ENCODE measurements around the gene ABL1.

The ABL1 gene

DNA sequence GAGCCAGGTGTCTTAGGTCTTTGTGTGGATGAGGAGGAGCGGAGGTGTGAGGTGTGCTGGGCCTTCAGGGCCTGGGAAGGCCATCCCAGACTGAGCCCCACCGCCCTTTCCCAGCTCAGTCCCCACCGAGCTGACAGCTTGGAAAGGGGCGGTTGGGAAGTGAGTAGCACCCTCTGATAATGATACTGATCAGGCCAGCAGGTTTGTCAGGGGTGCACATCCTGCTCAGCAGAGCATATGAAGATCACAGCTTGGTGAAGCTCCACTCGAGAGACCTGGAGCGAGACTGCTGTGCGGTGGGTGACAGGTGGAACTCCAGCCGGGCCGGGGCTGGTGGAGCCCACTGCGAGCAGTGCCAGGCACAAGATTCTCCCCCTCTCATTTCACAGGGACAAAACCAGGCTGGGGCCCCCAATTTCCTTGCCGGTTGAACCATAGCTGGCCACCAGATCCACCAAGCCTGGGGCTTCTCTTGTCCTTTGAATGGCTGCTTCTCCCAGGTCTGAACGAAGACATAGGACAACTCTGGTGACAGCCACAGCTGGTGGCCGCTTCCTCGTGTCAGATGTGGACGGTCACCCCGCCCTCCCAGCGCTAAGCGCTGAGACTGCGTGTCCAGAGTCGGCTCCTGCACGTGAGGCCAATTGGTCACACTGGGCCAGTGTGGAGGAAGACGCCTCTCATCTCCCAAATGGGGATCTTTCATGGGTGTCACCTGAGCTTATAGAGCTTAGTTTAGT lies 53.3 kb downstream of the ABL1 start:
- DNase-seq (ENCODE audit: low read depth in 4 of 4, low spot score in 1 of 4), result no peak

DNA sequence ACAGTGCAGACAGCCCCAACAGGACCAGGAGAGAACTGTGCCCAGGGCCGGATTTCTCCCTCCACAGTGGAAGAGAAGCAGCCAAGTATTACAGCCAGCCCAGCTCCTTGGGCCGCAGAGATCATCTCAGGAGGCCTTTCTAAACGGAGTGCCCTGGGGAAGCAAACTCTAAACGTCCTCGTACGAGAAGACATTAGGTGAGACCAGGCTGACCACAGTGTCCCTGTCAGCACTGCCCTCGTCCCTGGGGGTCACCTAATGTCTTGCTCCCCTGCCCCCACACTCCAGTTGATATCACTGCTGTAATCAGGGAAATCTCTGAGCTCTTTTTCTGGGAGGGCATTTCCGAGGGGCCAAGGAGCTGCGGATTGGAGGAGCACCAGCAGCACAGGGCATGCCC lies 55.1 kb downstream of the ABL1 start:
- no peak for DNase-seq (ENCODE audit: low read depth in 4 of 4, low spot score in 1 of 4)

DNA sequence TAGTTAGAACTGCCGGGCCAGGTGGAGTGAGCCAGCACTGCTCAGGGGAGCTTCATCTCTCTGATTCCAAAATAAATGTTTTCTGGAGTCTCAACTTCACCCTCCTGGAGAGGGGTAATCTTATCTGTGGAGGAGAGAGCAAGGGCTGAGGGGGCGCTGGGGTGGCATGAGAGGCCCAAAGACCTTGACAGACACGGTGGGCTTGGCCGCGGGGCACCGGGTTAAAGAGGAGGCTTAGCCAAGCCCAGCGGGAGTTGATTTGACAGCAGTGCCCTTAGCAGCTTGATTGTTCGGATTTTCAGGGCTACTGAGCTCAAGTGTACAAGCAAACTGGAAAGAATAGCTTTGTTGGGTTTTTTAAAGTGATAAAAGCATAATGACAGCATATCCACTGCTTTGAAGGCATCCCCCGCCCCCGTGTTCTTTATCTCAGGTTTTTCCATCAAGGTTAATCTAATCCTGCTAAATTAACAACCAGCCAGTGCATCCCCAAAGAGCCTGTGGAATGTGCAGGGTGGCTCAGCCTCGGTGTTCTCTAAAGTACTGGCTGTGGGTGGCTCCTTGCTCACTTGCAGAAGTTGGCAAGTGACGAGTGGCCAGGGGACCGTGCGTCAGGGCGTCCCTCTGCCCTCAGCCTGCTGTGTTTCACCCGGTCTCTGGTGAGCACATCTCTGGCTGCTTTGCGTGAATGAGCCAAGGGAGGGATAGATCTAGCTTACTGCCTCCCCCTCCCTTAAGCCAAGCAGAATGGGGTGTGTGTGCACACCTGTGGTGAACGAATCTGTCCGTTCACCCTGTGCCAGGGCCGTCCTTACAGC lies 56.0 kb downstream of the ABL1 start:
- no peak for DNase-seq (ENCODE audit: low read depth in 4 of 4, low spot score in 1 of 4)

DNA sequence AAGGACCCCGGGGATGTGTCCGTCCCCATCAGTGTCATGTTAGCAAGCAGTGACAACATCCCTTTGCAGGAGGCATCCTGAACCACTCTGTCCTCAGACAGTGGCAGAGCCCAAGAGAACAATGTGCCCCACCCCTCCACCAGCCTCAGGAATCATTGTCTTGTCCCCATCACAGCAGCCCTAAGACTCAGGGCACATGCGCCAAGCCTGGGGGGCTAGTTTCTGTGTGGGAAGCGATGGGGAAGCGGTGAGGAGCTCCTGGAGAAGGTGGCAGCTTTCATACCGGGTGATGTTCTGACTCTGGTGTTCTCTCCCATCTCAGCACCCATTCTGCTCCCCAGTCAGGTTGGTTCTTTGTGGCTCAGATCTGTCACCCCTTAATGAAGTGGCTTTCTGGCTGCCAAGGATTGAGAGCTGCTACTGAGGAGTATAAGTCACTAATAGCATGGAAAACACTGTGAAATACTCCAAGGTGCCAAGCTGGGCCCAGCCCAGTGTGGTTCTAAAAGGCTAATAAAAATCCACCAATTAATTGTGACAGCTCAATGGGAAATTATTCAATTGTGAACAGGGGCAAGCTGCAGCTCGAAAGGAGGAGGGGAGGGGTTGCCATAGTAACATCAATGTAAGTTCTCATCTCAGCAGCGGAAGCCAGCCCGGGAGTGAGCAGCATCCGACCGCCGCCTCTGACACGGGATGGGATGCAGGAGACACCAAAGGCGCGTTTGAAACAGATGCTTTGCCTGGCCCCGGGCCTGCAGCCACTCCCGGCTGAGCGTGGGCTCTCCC lies 56.8 kb downstream of the ABL1 start:
- DNase-seq (ENCODE audit: low read depth in 4 of 4, low spot score in 1 of 4), result no peak

DNA sequence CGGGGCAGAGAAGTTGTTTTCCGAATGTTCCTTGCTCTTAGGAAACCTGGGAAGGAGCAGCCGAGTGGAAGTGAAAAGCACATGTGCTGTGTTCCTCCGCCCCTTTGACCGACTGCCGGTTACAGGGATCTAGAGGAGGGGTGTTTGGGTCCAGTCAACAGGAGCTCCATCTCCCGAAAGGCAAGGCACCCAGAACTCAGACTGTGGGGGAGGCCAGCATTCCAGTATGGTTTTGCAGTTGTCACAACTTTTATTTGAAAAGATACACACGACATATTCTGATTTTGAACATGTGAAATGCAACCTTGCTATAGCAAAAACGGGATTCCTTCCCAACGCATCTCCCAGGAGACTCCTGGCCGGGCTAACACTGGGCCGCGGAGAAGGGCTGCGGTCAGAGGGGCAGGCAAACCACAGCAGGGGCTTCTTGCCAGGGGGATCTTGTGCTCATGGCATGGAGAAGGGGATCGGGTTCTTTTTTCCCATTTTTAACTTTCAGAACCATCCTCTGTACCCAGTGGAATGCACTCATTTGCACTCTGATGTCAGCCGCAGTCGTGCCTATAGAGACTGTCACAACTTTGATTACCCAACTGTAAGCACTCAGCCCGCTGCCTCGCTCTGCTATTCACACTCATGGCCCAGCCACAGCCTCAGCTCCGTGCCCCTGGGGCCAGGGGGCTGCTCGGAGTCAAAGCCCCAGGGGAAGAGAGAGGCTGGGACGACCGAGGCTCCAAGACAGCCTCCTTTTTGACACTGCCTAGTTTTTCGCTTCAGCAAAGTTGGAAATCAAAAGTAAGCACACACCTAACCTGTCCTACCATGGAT lies 57.6 kb downstream of the ABL1 start:
- no peak for DNase-seq (ENCODE audit: low read depth in 4 of 4, low spot score in 1 of 4)

DNA sequence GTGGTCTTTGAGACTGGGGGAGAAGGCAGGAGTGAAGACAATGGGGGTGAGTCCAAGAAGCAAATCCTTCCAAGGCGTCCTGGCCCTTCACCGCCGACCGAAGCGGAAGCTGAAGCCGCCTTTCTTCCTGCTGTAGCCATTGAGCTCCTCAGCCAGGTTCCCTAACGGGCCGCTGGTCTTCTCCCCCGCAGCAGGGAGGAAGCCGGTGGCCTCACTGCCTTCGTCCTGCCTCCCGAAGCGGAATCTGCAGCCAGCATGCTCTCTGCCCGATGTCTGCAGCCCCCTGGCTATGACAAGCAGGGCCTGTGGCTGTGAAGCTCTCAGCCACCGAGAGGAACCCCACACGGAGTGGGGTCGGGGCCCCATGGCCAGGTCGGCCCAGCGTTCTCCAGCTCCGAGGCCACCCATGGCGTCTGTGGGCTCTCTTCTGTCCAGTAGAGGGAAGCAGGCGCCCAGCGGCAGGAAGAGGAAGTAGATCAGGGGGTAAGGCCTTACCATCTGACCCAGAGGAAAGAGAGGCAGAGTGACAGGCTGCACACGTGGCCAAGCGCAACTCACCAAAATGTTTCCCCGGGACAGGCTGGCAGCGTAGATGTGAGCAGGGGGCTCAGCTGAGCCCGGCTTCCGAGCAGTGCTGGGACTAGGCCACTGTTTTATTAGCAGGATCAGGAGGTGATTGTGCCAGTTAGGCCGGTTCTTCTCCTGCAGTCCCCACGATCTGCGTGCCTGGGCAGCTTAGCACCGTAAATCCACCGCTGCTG lies 58.5 kb downstream of the ABL1 start:
- no peak for DNase-seq (ENCODE audit: low read depth in 4 of 4, low spot score in 1 of 4)

DNA sequence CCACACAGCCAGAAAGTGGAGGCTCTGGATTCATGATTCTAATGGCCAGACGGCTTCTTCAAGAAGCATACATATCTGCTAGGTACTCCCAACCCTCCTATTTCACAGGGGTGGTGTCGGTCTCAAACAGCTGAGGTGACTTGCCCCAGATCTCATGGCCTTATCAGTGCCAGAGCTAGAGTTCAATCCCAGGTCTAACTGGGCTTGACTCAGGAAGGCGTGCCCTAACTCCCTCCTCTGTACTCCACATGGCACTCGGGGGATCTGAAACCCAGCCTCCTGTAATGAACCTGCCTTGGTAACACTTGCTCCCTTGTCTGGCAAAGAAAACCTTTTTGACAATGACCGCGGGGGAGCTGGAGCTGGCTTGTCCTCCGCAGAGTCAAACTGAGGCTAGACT lies 59.5 kb downstream of the ABL1 start:
- no peak for DNase-seq (ENCODE audit: low read depth in 4 of 4, low spot score in 1 of 4)

- no peak for DNase-seq (ENCODE audit: low read depth in 4 of 4, low spot score in 1 of 4)
Observed at GRCh38 chr9:130895038-130895437, 60.0 kb downstream of the ABL1 start.

DNA sequence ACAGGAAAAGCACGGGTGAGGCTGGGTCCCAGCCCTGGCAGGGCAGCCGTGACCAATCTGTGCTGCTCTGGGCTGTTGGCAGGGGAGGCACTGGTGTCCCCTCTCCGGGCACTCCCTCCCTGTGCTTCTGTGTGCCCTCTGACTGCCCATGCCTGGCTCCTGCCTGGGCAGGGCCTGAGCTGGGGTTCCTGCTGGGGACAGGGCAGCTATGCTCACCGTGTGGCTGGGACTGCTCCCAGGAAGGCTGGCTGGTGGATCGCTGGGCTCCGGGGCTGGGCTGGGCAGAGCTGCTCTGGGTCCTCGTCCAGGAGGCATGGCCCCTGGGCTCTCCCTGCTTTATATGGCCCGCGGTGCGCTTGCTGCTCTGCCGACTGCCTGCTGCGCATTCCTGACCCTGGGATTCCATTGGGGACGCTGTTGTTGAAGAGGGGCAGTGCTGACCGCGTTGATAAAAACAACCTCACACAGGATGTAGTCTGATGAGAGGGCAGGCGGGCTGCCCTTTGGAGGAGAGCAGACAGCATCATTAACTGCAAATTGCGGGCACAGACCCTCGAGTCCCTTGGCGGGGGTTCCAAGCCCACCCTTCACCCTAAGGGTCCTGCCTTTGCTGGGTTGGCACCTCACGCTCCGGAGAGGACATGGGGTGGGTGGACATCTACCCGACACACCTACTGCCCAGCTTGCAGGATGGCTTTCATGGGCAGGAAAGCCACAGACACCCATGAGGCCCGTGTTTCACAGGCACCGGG lies 60.6 kb downstream of the ABL1 start:
- DNase-seq (ENCODE audit: low read depth in 4 of 4, low spot score in 1 of 4), result no peak

- DNase-seq (ENCODE audit: low read depth in 4 of 4, low spot score in 1 of 4), result no peak
Observed at GRCh38 chr9:130896233-130897014, 61.4 kb downstream of the ABL1 start, which contains the start of gene QRFP. Gene QRFP (minus strand): TSS chr9:130896812. CDS start chr9:130893838, 2,974 bp downstream.

DNA sequence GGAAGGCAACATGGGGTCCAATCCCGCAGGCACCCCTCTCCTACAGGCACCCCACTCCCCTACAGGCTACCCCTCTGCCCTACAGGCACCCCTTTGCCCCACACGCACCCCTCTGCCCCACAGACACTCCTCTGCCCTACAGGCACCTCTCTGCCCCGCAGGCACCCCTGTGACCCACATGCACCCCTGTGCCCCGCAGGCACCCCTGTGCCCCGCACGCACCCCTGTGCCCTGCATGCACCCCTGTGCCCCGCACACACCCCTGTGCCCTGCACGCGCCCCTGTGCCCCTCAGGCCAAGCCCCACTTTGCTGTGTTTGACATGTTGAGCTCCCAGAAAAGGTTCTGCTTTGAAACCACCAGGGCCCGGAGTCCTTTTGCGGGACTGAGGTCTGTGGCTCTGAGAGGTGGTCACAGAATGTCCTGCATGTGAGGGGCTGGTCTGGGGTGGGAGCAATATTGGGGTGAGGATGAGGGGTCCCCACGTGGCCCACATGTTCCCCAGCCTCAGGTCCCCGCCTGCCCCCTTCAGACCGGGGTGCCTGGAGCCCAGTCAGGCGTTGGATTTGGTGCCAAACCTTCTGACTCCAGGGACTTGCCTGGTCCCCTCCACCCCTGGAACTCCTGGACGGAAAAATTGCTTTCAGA lies 62.2 kb downstream of the ABL1 start:
- DNase-seq (ENCODE audit: low read depth in 4 of 4, low spot score in 1 of 4), result no peak

- DNase-seq (ENCODE audit: low read depth in 4 of 4, low spot score in 1 of 4), result no peak
Observed at GRCh38 chr9:130897848-130898551, 62.9 kb downstream of the ABL1 start.

GRCh38 chr9:130898552-130898852 lies 63.4 kb downstream of the ABL1 start:
- DNase-seq (ENCODE audit: low read depth in 4 of 4, low spot score in 1 of 4), result no peak

DNA sequence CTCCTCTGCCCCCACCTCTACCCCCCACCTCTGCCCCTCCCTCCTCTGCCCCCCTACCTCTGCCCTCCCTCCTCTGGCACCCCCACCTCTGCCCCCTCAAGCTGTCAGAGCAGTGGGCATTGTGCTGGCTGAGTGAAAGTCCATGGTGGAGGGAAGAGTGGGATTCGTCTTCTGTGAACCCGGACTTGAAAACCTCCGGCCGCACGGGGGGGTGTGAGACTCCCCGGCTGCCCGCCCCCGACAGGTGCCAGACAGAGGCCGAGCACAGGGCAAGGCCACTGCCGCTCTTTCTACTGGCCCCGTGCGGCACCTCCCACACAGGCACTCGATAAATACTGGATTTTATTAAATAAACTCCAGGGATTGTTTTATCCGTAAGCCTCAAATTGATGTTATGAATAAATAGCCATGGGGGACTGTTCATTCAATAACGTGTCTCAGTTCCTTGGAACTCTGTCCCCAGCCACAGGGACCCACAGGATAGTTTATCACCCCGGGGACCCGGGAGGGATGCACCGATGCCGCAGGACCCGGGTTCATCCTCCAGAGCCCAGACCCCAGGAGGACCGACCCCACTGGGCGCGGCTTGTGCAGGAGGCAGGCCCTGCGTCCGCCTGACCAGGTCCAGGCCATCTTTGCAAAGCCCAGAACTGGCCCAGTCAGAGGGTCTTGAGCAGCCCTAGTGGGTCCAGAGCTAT lies 64.1 kb downstream of the ABL1 start:
- no peak for DNase-seq (ENCODE audit: low read depth in 4 of 4, low spot score in 1 of 4)

GRCh38 chr9:130900701-130901497 lies 65.8 kb downstream of the ABL1 start:
- no peak for DNase-seq (ENCODE audit: low read depth in 4 of 4, low spot score in 1 of 4)

GRCh38 chr9:130901498-130902203 lies 66.6 kb downstream of the ABL1 start:
- DNase-seq (ENCODE audit: low read depth in 4 of 4, low spot score in 1 of 4), result no peak

All from stimulated activated CD4-positive, alpha-beta T cell treated with anti-CD3 and anti-CD28 coated beads, Interleukin-1b, Interleukin-23, amount 100 ng/mL, for 24 hours (primary cell).